GM08714 (cell line): ENCODE data around the gene NFKBIZ.

Experiments used
- H3K4me3 ChIP-seq: fragments of 200-500 bp; sonication (Bioruptor generic); 2 replicates; pipeline ENCODE4 v1.5.1; 2014; ENCODE audit warnings: mild to moderate bottlenecking, low read length, inconsistent platforms
- ZNF274 ChIP-seq: IDR thresholded peaks from 2 replicates; pipeline ENCODE4 v1.6.1; 2012; ENCODE audit warnings: mild to moderate bottlenecking, low read depth, low read length

The NFKBIZ gene

GRCh38 chr3:101833446-101833974 lies 15.8 kb upstream of the NFKBIZ start:
- TF ChIP-seq ZNF274: no peak
- peak overlapping the region; percentile 19 for H3K4me3 ChIP-seq

GRCh38 chr3:101835676-101836075 lies 13.6 kb upstream of the NFKBIZ start:
- no peak overlapping the region for H3K4me3 ChIP-seq
- no peak for TF ChIP-seq ZNF274

- no peak overlapping the region for H3K4me3 ChIP-seq
- TF ChIP-seq ZNF274: no peak
Measured at GRCh38 chr3:101836160-101836559, 13.2 kb upstream of the NFKBIZ start.

- H3K4me3 ChIP-seq: no peak overlapping the region
- no peak for TF ChIP-seq ZNF274
Measured at GRCh38 chr3:101836652-101837598, 12.4 kb upstream of the NFKBIZ start.

- no peak overlapping the region for H3K4me3 ChIP-seq
- no peak for TF ChIP-seq ZNF274
Measured at GRCh38 chr3:101838691-101839090, 10.6 kb upstream of the NFKBIZ start.

GRCh38 chr3:101840066-101840465 lies 9.2 kb upstream of the NFKBIZ start:
- TF ChIP-seq ZNF274: no peak
- no peak overlapping the region for H3K4me3 ChIP-seq

- TF ChIP-seq ZNF274: no peak
- H3K4me3 ChIP-seq: no peak overlapping the region
Measured at GRCh38 chr3:101842245-101842934, 6.9 kb upstream of the NFKBIZ start.

- no peak for TF ChIP-seq ZNF274
- no peak overlapping the region for H3K4me3 ChIP-seq
Measured at GRCh38 chr3:101842935-101843330, 6.4 kb upstream of the NFKBIZ start.

- H3K4me3 ChIP-seq: no peak overlapping the region
- no peak for TF ChIP-seq ZNF274
Measured at GRCh38 chr3:101845425-101845824, 3.9 kb upstream of the NFKBIZ start.

GRCh38 chr3:101846709-101847108 lies 2.6 kb upstream of the NFKBIZ start:
- no peak overlapping the region for H3K4me3 ChIP-seq
- no peak for TF ChIP-seq ZNF274

- no peak for TF ChIP-seq ZNF274
- H3K4me3 ChIP-seq: no peak overlapping the region
Measured at GRCh38 chr3:101847328-101847727, 2.0 kb upstream of the NFKBIZ start.

GRCh38 chr3:101848326-101848725 lies 988 bp upstream of the NFKBIZ start:
- no peak overlapping the region for H3K4me3 ChIP-seq
- TF ChIP-seq ZNF274: no peak

GRCh38 chr3:101849714-101850245 lies 466 bp downstream of the NFKBIZ start:
- peak overlapping the region; percentile 98 for H3K4me3 ChIP-seq
- no peak for TF ChIP-seq ZNF274

- H3K4me3 ChIP-seq: peak overlapping the region; percentile 98
- TF ChIP-seq ZNF274: no peak
Measured at GRCh38 chr3:101850246-101851051, 1.1 kb downstream of the NFKBIZ start.
